A549 (cell line): ENCODE results near the gene PPP2R2C. TPM values are rescaled to one million over a fixed set of nuclear protein-coding genes. Genes with fewer than 3 reads are reported as not detected.

Experiments
- ATAC-seq, 2 experiments: fragments of 200-7000 bp in 1 of 2; fragments of >200 bp in 1 of 2; cut with Nextera tagmentation in 1 of 2; cut with Tn5 transposase in 1 of 2; 3 replicates each; pipeline versions ENCODE4 v1.8.0 to v1.9.1; 2018 to 2020; ENCODE audit warnings: mild to moderate bottlenecking in 1 of 2, moderate library complexity in 1 of 2
- CTCF ChIA-PET: fragments of 300-600 bp; sonication (Branson Sonifier 250); formaldehyde crosslinking; extraction: SDS; loops from one replicate; lab custom pipeline; 2021; ENCODE audit warnings: antibody characterized with exemption, inconsistent platforms; lab: Yijun Ruan, JAX
- POLR2A ChIA-PET: fragments of 350-600 bp; formaldehyde crosslinking; extraction: SDS; loops from one replicate; lab custom pipeline; 2021; ENCODE audit warnings: antibody characterized with exemption, inconsistent platforms; lab: Yijun Ruan, JAX
- DNase-seq, 2 experiments: peaks; one replicate each; pipeline versions ENCODE4 v3.0.0 to v3.0.0-alpha.2; 2011 to 2016; ENCODE audit warnings: low read depth in 1 of 2, low spot score in 1 of 2
- FAIRE-seq: peaks from 2 replicates; lab custom pipeline; 2011; peaks lifted over from hg19 to GRCh38; lab: Jason Lieb, UNC
- H3K27ac ChIP-seq, 2 experiments: fragments of >200 bp; sonication (Bioruptor Twin); formaldehyde crosslinking; 3 replicates each; pipeline ENCODE4 v1.5.1; 2016 to 2017
- H3K4me1 ChIP-seq: fragments of >200 bp; sonication (Bioruptor Twin); formaldehyde crosslinking; 3 replicates; pipeline ENCODE4 v1.6.1; 2016
- H3K4me2 ChIP-seq: fragments of >200 bp; sonication (Bioruptor Twin); formaldehyde crosslinking; 3 replicates; pipeline ENCODE4 v1.6.1; 2016
- H3K4me3 ChIP-seq: fragments of >200 bp; sonication (Bioruptor Twin); formaldehyde crosslinking; 3 replicates; pipeline ENCODE4 v1.5.1; 2016
- H3K9me3 ChIP-seq: fragments of >200 bp; sonication (Bioruptor Twin); formaldehyde crosslinking; 3 replicates; pipeline ENCODE4 v1.6.1; 2016
- BHLHE40 ChIP-seq: IDR thresholded peaks from 2 replicates; pipeline ENCODE4 v1.6.1; 2012; ENCODE audit warnings: low read depth, low read length, inconsistent platforms
- CEBPB ChIP-seq, 2 experiments: fragments of >200 bp in 1 of 2; sonication (Bioruptor Twin) in 1 of 2; formaldehyde crosslinking in 1 of 2; IDR thresholded peaks; 2 replicates each; pipeline ENCODE4 v1.6.1; 2012 to 2016
- EHF ChIP-seq: fragments of 250-450 bp; sonication (Bioruptor Pico); IDR thresholded peaks from 2 replicates; pipeline ENCODE4 v1.5.0; 2020; ENCODE audit warnings: mild to moderate bottlenecking
- ESRRA ChIP-seq: fragments of 150-350 bp; IDR thresholded peaks from 2 replicates; pipeline ENCODE4 v1.6.1; 2014; ENCODE audit warnings: mild to moderate bottlenecking, low read length, borderline replicate concordance
- HEYL ChIP-seq: fragments of 250-450 bp; sonication (Bioruptor Pico); IDR thresholded peaks from 2 replicates; pipeline ENCODE4 v1.8.0; 2021; ENCODE audit warnings: mild to moderate bottlenecking, moderate library complexity
- HOXB13 ChIP-seq: fragments of 250-450 bp; sonication (Bioruptor Pico); IDR thresholded peaks from 2 replicates; pipeline ENCODE4 v1.5.0; 2020; ENCODE audit warnings: low read depth, mild to moderate bottlenecking, moderate library complexity
- JUNB ChIP-seq: fragments of >200 bp; sonication (Bioruptor Twin); formaldehyde crosslinking; IDR thresholded peaks from 2 replicates; pipeline ENCODE4 v1.6.1; 2016
- KDM1A ChIP-seq: fragments of 200-600 bp; sonication (generic); IDR thresholded peaks from 2 replicates; pipeline ENCODE4 v1.6.1; 2016; ENCODE audit warnings: low read depth, mild to moderate bottlenecking
- MAZ ChIP-seq: fragments of 150-350 bp; IDR thresholded peaks from 2 replicates; pipeline ENCODE4 v1.6.1; 2014; ENCODE audit warnings: antibody characterized with exemption, low read depth, low read length, borderline replicate concordance
- RAD21 ChIP-seq, 2 experiments: fragments of >200 bp in 1 of 2; sonication (Bioruptor Twin) in 1 of 2; formaldehyde crosslinking in 1 of 2; IDR thresholded peaks in 1 of 2; conservative IDR thresholded peaks in 1 of 2; 2 replicates in 1 of 2; 3 replicates in 1 of 2; pipeline ENCODE4 v1.6.1; 2012 to 2018; ENCODE audit warnings: inconsistent platforms in 1 of 2
- RFX5 ChIP-seq: fragments of 450-650 bp; IDR thresholded peaks from 2 replicates; pipeline ENCODE4 v1.7.1; 2014; ENCODE audit warnings: antibody characterized with exemption, mild to moderate bottlenecking, moderate library complexity
- RNF2 ChIP-seq: fragments of 200-600 bp; sonication (generic); IDR thresholded peaks from 2 replicates; pipeline ENCODE4 v1.6.1; 2016; ENCODE audit warnings: low read depth, mild to moderate bottlenecking, antibody characterized with exemption, moderate library complexity, borderline replicate concordance
- SREBF2 ChIP-seq: fragments of 450-650 bp; IDR thresholded peaks from 2 replicates; pipeline ENCODE4 v1.6.1; 2014; ENCODE audit warnings: mild to moderate bottlenecking, moderate library complexity
- TFCP2L1 ChIP-seq: fragments of 250-450 bp; sonication (Bioruptor Pico); IDR thresholded peaks from 2 replicates; pipeline ENCODE4 v1.5.0; 2021; ENCODE audit warnings: mild to moderate bottlenecking
- USF2 ChIP-seq: fragments of 450-650 bp; IDR thresholded peaks from 2 replicates; pipeline ENCODE4 v1.6.1; 2014; ENCODE audit warnings: antibody characterized with exemption
- ZSCAN20 ChIP-seq: fragments of 250-450 bp; sonication (Bioruptor Pico); IDR thresholded peaks from 2 replicates; pipeline ENCODE4 v1.8.0; 2022; ENCODE audit warnings: mild to moderate bottlenecking, moderate library complexity
- WGBS: methylation state at CpG from one replicate; pipeline ENCODE4 v1.1.6; 2017; ENCODE audit errors: missing lambda C conversion rate; 5-methylcytosine and 5-hydroxymethylcytosine counted together
- polyA plus RNA-seq, 4 experiments: library from polyadenylated mRNA; depleted of rRNA in 3 of 4; stranded (reverse); fragments of >200 nt; fragmentation: RNase III in 1 of 4; extraction: RNeasy Plus Mini Kit Qiagen cat#74134 plus additional on column Dnase treatment in 1 of 4; gene quantifications; 2 replicates in 3 of 4; 3 replicates in 1 of 4; pipeline ENCODE4 v1.2.3, GENCODE V29; 2011 to 2017
- TF ChIP-seq, protein P1 (sequence below): fragments of >200 bp; sonication (Bioruptor Twin); formaldehyde crosslinking; IDR thresholded peaks from 3 replicates; pipeline ENCODE4 v1.5.1; 2016

Gene PPP2R2C
- polyA plus RNA-seq, 2 of the 4 experiments (the other 2 are of a cell fraction) = 23.9 to 29.4 TPM

GRCh38 chr4:6373541-6374410 lies 98.6 kb downstream of the PPP2R2C start:
- DNase-seq (no peak), FAIRE-seq (no peak), ATAC-seq (no peak)
- no peaks in the 10 kb centered on the region for H3K4me1 ChIP-seq
- TF ChIP-seq KDM1A = no peak
- TF ChIP-seq CEBPB (IDR thresholded peaks at IDR 0.05) = no peak
- no peak for TF ChIP-seq RAD21 (conservative IDR thresholded peaks at IDR 0.05 in 1 of 2, IDR thresholded peaks at IDR 0.05 in 1 of 2)
- TF ChIP-seq JUNB = no peak
- no peak for TF ChIP-seq ZSCAN20 (CRISPR knock-in tag)
- no peak for TF ChIP-seq ESRRA
- TF ChIP-seq, protein P1, sequence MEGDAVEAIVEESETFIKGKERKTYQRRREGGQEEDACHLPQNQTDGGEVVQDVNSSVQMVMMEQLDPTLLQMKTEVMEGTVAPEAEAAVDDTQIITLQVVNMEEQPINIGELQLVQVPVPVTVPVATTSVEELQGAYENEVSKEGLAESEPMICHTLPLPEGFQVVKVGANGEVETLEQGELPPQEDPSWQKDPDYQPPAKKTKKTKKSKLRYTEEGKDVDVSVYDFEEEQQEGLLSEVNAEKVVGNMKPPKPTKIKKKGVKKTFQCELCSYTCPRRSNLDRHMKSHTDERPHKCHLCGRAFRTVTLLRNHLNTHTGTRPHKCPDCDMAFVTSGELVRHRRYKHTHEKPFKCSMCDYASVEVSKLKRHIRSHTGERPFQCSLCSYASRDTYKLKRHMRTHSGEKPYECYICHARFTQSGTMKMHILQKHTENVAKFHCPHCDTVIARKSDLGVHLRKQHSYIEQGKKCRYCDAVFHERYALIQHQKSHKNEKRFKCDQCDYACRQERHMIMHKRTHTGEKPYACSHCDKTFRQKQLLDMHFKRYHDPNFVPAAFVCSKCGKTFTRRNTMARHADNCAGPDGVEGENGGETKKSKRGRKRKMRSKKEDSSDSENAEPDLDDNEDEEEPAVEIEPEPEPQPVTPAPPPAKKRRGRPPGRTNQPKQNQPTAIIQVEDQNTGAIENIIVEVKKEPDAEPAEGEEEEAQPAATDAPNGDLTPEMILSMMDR = no peak
- TF ChIP-seq RFX5 = no peak
- no peak for TF ChIP-seq EHF (CRISPR knock-in tag)
- no peak for TF ChIP-seq BHLHE40
- no peak overlapping the region for H3K27ac ChIP-seq
- H3K4me3 ChIP-seq = no peak overlapping the region
- H3K9me3 ChIP-seq = no peaks in the 10 kb centered on the region
- no peak overlapping the region for H3K4me2 ChIP-seq
- CTCF ChIA-PET = interaction anchor here (1.1 to 2.4 kb wide), 5 partner anchors 11 to 173 kb away, joined by 4 to 10 read pairs (median 4); no protein-coding TSS in a partner anchor
- 92% methylated on average over 9 of the region's 12 CpGs for WGBS
- POLR2A ChIA-PET = no interaction called here

DNA sequence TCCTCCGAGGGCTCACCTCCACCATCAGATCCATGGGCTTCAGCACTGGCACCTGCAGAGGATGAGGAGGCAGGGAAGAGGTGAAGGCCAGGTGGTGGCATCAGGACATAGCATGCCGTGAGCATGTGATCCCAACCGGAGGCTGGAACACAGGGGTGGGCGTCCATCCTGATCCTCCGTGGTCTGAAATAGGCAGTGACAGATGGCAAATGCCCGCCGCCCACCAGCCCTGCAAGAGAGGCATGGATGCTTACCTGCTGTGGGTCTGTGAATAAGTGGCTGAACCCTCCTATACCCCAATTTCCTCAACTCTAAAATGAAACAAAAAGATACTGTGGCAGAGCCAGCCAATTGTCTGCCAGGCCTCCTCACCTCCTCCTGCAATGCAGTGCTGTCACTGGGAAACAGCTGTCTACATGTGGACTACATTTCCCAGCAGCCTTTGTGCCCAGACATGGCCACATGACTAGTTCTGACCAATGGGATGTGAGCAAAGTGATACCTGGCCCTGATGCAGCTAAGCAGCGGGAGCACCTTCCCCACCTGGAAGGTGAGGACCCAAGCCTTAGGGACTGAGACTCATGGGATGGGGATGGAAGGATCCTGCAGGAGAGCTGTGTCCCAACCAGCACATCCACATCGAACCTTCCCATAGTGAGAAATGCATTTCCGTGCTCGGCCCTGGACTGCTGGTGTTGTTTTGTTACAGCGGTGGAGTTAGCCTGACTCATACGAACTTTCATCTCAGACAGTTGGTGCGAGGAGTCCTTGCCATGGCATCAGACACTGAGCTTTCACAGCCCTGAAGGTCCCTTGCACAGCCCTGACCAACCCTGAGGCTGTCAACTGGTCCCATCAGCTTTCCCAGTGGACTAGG lies 99.5 kb downstream of the PPP2R2C start:
- CTCF ChIA-PET = interaction anchor here (1.1 to 2.4 kb wide), 3 partner anchors 41 to 174 kb away, joined by 4 to 10 read pairs (median 5); no protein-coding TSS in a partner anchor
- Histone ChIP-seq H3K4me3 (no peak overlapping the region), H3K27ac (no peak overlapping the region), H3K9me3 (no peaks in the 10 kb centered on the region), H3K4me2 (no peak overlapping the region)
- POLR2A ChIA-PET = no interaction called here
- ATAC-seq = peak; percentile 67 to 84; a peak in 4 of 6 replicates
- DNase-seq = peak; percentile 47 to 57
- WGBS = 91% methylated on average over 12 of the region's 14 CpGs
- no peak for FAIRE-seq
- TF ChIP-seq HOXB13 (CRISPR knock-in tag) (no peak), USF2 (peak; percentile 76)
- TF ChIP-seq, all 56 proteins: peak for 1
- no peaks in the 10 kb centered on the region for H3K4me1 ChIP-seq

GRCh38 chr4:6371812-6372211 lies 100.6 kb downstream of the PPP2R2C start:
- Histone ChIP-seq H3K4me1 (no peaks in the 10 kb centered on the region), H3K4me2 (no peak overlapping the region), H3K4me3 (no peak overlapping the region), H3K27ac (no peak overlapping the region), H3K9me3 (no peaks in the 10 kb centered on the region)
- ChIA-PET CTCF (interaction anchor here (2.2 kb wide), 1 partner anchor 13 kb away, joined by 5 read pairs; no protein-coding TSS in a partner anchor), POLR2A (no interaction called here)
- WGBS = 100% methylated on average over 5 of the region's 13 CpGs
- DNase-seq = no peak
- ATAC-seq = no peak
- TF ChIP-seq RAD21 (conservative IDR thresholded peaks at IDR 0.05 in 1 of 2, IDR thresholded peaks at IDR 0.05 in 1 of 2) = no peak
- TF ChIP-seq MAZ = no peak
- TF ChIP-seq TFCP2L1 (CRISPR knock-in tag) = no peak
- TF ChIP-seq RNF2 = no peak
- TF ChIP-seq HEYL (CRISPR knock-in tag) = no peak
- no peak for TF ChIP-seq KDM1A
- no peak for TF ChIP-seq SREBF2
- no peak for TF ChIP-seq CEBPB (IDR thresholded peaks at IDR 0.05)
- FAIRE-seq = no peak
